DOHH2 (cell line): ENCODE data around the gene PAX3.

ENCODE experiments used
- H3F3A ChIP-seq: fragments of 200-600 bp; sonication (generic), shearing (Covaris generic); 2 replicates; pipeline ENCODE4 v1.6.0; 2016; ENCODE audit warnings: antibody characterized with exemption, mild to moderate bottlenecking; ENCODE audit not compliant: control insufficient read depth, insufficient read depth
- H3K27ac ChIP-seq: fragments of 200-600 bp; sonication (generic); 2 replicates; pipeline ENCODE4 v1.5.1; 2014; ENCODE audit warnings: low read depth, mild to moderate bottlenecking, low read length, moderate library complexity
- H3K27me3 ChIP-seq: fragments of 200-600 bp; sonication (generic); 2 replicates; pipeline ENCODE4 v1.6.1; 2014; ENCODE audit warnings: mild to moderate bottlenecking, low read length, mixed read lengths; ENCODE audit not compliant: control insufficient read depth
- H3K36me3 ChIP-seq: fragments of 200-600 bp; sonication (generic); 2 replicates; pipeline ENCODE4 v1.6.1; 2014; ENCODE audit warnings: mild to moderate bottlenecking, low read length, moderate library complexity, mixed read lengths; ENCODE audit not compliant: control insufficient read depth
- H3K4me1 ChIP-seq: fragments of 200-600 bp; sonication (generic); 2 replicates; pipeline ENCODE4 v1.6.1; 2014; ENCODE audit warnings: mild to moderate bottlenecking, low read length, mixed read lengths; ENCODE audit not compliant: control insufficient read depth
- H3K4me2 ChIP-seq: fragments of 200-600 bp; sonication (generic); 2 replicates; pipeline ENCODE4 v1.6.0; 2014; ENCODE audit warnings: mild to moderate bottlenecking, low read length, moderate library complexity
- H3K4me3 ChIP-seq: fragments of 200-600 bp; sonication (generic); 2 replicates; pipeline ENCODE4 v1.5.1; 2014; ENCODE audit warnings: mild to moderate bottlenecking, low read length, mixed read lengths
- H3K79me2 ChIP-seq: fragments of 200-600 bp; sonication (generic); 2 replicates; pipeline ENCODE4 v1.6.1; 2014; ENCODE audit warnings: mild to moderate bottlenecking, low read length, mixed read lengths; ENCODE audit not compliant: control insufficient read depth
- H3K9me2 ChIP-seq: fragments of 200-600 bp; sonication (generic); replicated peaks from 2 replicates; pipeline ENCODE4 v1.6.1; 2014; ENCODE audit warnings: mild to moderate bottlenecking, low read length, mixed read lengths; ENCODE audit not compliant: control insufficient read depth
- H3K9me3 ChIP-seq: fragments of 200-600 bp; sonication (generic); 2 replicates; pipeline ENCODE4 v1.6.1; 2014; ENCODE audit warnings: antibody characterized with exemption, low read length, mixed read lengths; ENCODE audit not compliant: control insufficient read depth, insufficient read depth
- H4K20me1 ChIP-seq: fragments of 200-600 bp; sonication (generic); 2 replicates; pipeline ENCODE4 v1.6.0; 2014; ENCODE audit warnings: low read depth, mild to moderate bottlenecking, antibody characterized with exemption, low read length, moderate library complexity; ENCODE audit not compliant: control insufficient read depth, insufficient read depth
- EZH2phosphoT487 ChIP-seq: fragments of 200-600 bp; sonication (generic); IDR thresholded peaks from 2 replicates; pipeline ENCODE4 v1.6.1; 2017; ENCODE audit warnings: borderline replicate concordance, mild to moderate bottlenecking, antibody characterized with exemption, low read length, moderate library complexity, mixed read lengths
- TF ChIP-seq, protein P1 (sequence below): fragments of 200-600 bp; sonication (generic); IDR thresholded peaks from one replicate; pipeline ENCODE4 v1.5.1; 2014; ENCODE audit warnings: antibody characterized with exemption, mild to moderate bottlenecking, low read depth, low read length; ENCODE audit not compliant: poor library complexity, severe bottlenecking

Gene PAX3

GRCh38 chr2:222228054-222228453 lies 70.7 kb downstream of the PAX3 start:
- no peaks in the 10 kb centered on the region for H3K9me3 ChIP-seq
- TF ChIP-seq, protein P1, sequence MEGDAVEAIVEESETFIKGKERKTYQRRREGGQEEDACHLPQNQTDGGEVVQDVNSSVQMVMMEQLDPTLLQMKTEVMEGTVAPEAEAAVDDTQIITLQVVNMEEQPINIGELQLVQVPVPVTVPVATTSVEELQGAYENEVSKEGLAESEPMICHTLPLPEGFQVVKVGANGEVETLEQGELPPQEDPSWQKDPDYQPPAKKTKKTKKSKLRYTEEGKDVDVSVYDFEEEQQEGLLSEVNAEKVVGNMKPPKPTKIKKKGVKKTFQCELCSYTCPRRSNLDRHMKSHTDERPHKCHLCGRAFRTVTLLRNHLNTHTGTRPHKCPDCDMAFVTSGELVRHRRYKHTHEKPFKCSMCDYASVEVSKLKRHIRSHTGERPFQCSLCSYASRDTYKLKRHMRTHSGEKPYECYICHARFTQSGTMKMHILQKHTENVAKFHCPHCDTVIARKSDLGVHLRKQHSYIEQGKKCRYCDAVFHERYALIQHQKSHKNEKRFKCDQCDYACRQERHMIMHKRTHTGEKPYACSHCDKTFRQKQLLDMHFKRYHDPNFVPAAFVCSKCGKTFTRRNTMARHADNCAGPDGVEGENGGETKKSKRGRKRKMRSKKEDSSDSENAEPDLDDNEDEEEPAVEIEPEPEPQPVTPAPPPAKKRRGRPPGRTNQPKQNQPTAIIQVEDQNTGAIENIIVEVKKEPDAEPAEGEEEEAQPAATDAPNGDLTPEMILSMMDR = no peak
- TF ChIP-seq EZH2phosphoT487 = no peak
- no peaks in the 10 kb centered on the region for H3K27me3 ChIP-seq
- no peak overlapping the region for H3K4me2 ChIP-seq
- no peaks in the 10 kb centered on the region for H3K36me3 ChIP-seq
- no peaks in the 10 kb centered on the region for H3K79me2 ChIP-seq
- H4K20me1 ChIP-seq = no peaks in the 10 kb centered on the region
- no peaks in the 10 kb centered on the region for H3K9me2 ChIP-seq
- H3K4me3 ChIP-seq = no peak overlapping the region
- no peaks in the 10 kb centered on the region for H3F3A ChIP-seq
- H3K4me1 ChIP-seq = no peaks in the 10 kb centered on the region
- H3K27ac ChIP-seq = no peak overlapping the region

DNA sequence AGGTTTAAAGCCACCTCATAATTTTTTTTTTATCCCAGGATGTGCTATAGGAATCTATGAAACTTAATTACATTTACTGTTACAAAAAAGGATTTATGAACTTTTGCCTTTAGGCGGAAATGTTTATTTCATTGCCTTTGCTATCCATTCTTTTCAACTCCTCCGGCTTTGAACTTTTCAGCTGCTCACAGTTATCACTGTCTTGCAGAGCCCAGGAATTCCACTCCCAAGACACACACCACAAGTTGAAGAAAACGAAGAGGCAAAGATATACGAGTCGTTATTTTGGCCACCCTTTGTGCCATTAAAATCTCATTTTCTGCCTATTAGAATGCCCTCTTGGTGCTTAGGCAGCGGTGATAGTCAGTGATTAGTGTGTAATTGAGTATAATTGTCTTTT lies 80.0 kb downstream of the PAX3 start:
- TF ChIP-seq, protein P1 = no peak
- TF ChIP-seq EZH2phosphoT487 = no peak
- Histone ChIP-seq H4K20me1 (no peaks in the 10 kb centered on the region), H3K27ac (no peak overlapping the region), H3K79me2 (no peaks in the 10 kb centered on the region), H3K27me3 (no peaks in the 10 kb centered on the region), H3K4me1 (no peaks in the 10 kb centered on the region), H3F3A (no peaks in the 10 kb centered on the region), H3K9me3 (no peaks in the 10 kb centered on the region), H3K4me2 (no peak overlapping the region), H3K36me3 (no peaks in the 10 kb centered on the region), H3K4me3 (no peak overlapping the region), H3K9me2 (no peaks in the 10 kb centered on the region)

DNA sequence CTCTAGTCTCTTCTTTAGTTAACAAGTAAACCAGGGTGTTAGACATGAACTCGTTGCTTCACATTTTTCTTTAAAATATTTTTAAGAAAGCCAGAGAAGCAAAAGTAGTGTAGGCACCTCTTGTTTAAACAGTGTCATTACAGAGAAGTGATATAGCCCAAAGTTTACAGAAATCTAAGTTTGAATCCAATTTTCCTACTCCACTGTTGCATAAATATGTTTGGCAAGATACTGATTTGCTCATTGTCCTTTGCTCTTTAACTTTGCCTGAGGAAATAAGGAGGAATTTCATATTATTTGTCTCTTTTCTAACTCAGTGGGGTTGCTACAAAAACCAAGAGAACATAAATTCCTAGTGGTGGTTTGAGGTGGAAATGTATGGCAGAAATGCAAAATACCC lies 81.1 kb downstream of the PAX3 start:
- no peaks in the 10 kb centered on the region for H3K79me2 ChIP-seq
- no peaks in the 10 kb centered on the region for H3K36me3 ChIP-seq
- H3K27ac ChIP-seq = no peak overlapping the region
- H3K4me2 ChIP-seq = no peak overlapping the region
- H3K9me2 ChIP-seq = no peaks in the 10 kb centered on the region
- H3K4me3 ChIP-seq = no peak overlapping the region
- no peaks in the 10 kb centered on the region for H4K20me1 ChIP-seq
- H3K4me1 ChIP-seq = no peaks in the 10 kb centered on the region
- no peaks in the 10 kb centered on the region for H3F3A ChIP-seq
- H3K9me3 ChIP-seq = no peaks in the 10 kb centered on the region
- TF ChIP-seq, protein P1 = no peak
- TF ChIP-seq EZH2phosphoT487 = no peak
- H3K27me3 ChIP-seq = no peaks in the 10 kb centered on the region

DNA sequence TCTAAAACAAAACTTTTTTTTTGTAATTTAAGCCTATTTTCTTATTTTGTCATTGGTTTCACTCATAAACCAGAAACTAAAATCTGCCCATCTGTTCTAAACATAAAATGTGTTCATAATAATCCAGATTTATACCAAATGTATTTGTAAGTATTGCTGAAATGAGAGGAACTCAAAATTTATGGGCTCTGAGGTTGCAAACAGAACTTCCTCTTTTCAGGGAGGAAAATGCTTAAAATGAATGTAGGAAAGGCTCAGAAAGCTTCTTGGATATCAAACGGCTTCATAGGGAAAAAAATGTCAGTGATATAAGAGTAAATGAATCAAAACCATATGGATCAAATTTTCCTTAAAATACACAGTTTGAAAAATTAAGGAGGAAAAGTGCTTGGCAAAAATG lies 83.9 kb downstream of the PAX3 start:
- Histone ChIP-seq H3K27ac (no peak overlapping the region), H3K4me2 (no peak overlapping the region), H3K9me2 (no peaks in the 10 kb centered on the region), H3F3A (no peaks in the 10 kb centered on the region), H3K4me3 (no peak overlapping the region), H3K36me3 (no peaks in the 10 kb centered on the region), H3K27me3 (no peaks in the 10 kb centered on the region), H3K9me3 (no peaks in the 10 kb centered on the region), H4K20me1 (no peaks in the 10 kb centered on the region), H3K4me1 (no peaks in the 10 kb centered on the region), H3K79me2 (no peaks in the 10 kb centered on the region)
- no peak for TF ChIP-seq EZH2phosphoT487
- TF ChIP-seq, protein P1 = no peak
